ENCODE data around the gene IKZF2. TPM values are rescaled to one million over a fixed set of nuclear protein-coding genes. Genes with fewer than 3 reads are reported as not detected.

IKZF2 gene
- total RNA-seq, 1 experiment from 2014 or later: 5.2 TPM

DNA sequence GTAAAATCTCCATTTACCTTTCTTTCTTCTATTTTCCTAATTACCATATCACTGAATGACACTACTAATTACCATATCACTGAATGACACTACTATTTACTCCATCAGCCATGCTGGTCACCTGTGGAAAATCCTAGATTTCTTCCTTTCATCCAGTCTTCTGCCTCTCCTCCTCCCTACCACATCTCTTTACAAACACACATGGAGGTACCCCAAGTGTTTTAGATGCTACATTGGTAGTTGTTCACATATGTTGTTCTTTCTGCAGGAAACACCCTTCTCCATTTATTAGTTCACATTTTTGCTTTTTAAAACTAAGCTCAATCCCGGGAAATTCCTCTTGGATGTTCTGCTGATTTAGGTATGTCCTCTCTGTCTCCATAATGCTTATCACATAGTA lies 134.0 kb downstream of the IKZF2 start:
- Histone ChIP-seq H3K36me3 (ENCODE audit: low read depth, low read length) (no peaks in the 10 kb centered on the region), H3K4me3 (ENCODE audit: low read length) (no peak overlapping the region), H2AFZ (ENCODE audit: low read length) (no peak overlapping the region), H4K20me1 (ENCODE audit: low read length) (no peaks in the 10 kb centered on the region), H3K27ac (ENCODE audit: low read length) (no peak overlapping the region), H3K79me2 (ENCODE audit: low read length) (no peaks in the 10 kb centered on the region), H3K4me2 (ENCODE audit: low read length) (no peak overlapping the region), H3K9me3 (ENCODE audit: low read length) (no peaks in the 10 kb centered on the region), H3F3A (ENCODE audit: low read length, unreplicated experiment) (no peaks in the 10 kb centered on the region), H3K4me1 (ENCODE audit: insufficient read depth, low read length) (peaks cover 11% of the 10 kb centered on the region), H3K27me3 (ENCODE audit: low read length) (no peaks in the 10 kb centered on the region), H3K9me2 (replicated peaks; ENCODE audit: low read length) (no peaks in the 10 kb centered on the region), H3K9ac (ENCODE audit: low read length) (no peak overlapping the region)
- ChIA-PET POLR2A (ENCODE audit: unreplicated experiment) (no interaction called here), CTCF (no interaction called here)
- intact Hi-C loops (cut with micrococcal nuclease): no loop called here
- no TSS peak for BruUV-seq (replicated peaks)
- DNase-seq (no peak), ATAC-seq (no peak)
- TF ChIP-seq EZH2 (IDR thresholded peaks at IDR 0.05; ENCODE audit: low read length, unreplicated experiment) (no peak), EZH2phosphoT487 (IDR thresholded peaks at IDR 0.05; ENCODE audit: borderline replicate concordance, low read length) (no peak)
- TF ChIP-seq, protein P1, sequence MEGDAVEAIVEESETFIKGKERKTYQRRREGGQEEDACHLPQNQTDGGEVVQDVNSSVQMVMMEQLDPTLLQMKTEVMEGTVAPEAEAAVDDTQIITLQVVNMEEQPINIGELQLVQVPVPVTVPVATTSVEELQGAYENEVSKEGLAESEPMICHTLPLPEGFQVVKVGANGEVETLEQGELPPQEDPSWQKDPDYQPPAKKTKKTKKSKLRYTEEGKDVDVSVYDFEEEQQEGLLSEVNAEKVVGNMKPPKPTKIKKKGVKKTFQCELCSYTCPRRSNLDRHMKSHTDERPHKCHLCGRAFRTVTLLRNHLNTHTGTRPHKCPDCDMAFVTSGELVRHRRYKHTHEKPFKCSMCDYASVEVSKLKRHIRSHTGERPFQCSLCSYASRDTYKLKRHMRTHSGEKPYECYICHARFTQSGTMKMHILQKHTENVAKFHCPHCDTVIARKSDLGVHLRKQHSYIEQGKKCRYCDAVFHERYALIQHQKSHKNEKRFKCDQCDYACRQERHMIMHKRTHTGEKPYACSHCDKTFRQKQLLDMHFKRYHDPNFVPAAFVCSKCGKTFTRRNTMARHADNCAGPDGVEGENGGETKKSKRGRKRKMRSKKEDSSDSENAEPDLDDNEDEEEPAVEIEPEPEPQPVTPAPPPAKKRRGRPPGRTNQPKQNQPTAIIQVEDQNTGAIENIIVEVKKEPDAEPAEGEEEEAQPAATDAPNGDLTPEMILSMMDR (conservative IDR thresholded peaks at IDR 0.05; ENCODE audit: low read depth, low read length): no peak

DNA sequence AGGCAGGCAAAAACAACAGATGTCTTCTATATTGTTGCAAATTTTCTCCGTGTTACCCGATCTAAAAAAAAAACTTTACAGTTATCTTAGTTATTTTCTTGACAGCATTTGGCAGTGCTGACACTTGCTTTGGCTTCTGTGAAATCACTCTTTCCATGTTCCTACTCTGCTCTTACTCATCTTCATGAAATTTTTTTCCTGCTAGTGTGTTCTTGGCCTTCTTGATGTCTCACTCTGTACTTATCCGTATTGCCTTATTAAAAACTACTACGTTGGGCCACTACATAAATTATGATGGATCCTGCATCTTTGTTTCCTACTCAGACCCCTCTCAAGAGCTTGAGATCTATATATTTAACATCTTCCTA lies 134.4 kb downstream of the IKZF2 start:
- H4K20me1 ChIP-seq (ENCODE audit: low read length): no peaks in the 10 kb centered on the region
- DNase-seq (no peak), ATAC-seq (no peak)
- H2AFZ ChIP-seq (ENCODE audit: low read length): no peak overlapping the region
- CTCF ChIA-PET: no interaction called here
- intact Hi-C loops (cut with micrococcal nuclease): no loop called here
- H3K79me2 ChIP-seq (ENCODE audit: low read length): no peaks in the 10 kb centered on the region
- H3K4me1 ChIP-seq (ENCODE audit: insufficient read depth, low read length): peaks cover 7% of the 10 kb centered on the region
- no peaks in the 10 kb centered on the region for H3K27me3 ChIP-seq (ENCODE audit: low read length)
- H3K36me3 ChIP-seq (ENCODE audit: low read depth, low read length): no peaks in the 10 kb centered on the region
- no peaks in the 10 kb centered on the region for H3K9me3 ChIP-seq (ENCODE audit: low read length)
- POLR2A ChIA-PET (ENCODE audit: unreplicated experiment): no interaction called here
- no peaks in the 10 kb centered on the region for H3F3A ChIP-seq (ENCODE audit: low read length, unreplicated experiment)
- H3K27ac ChIP-seq (ENCODE audit: low read length): no peak overlapping the region
- H3K4me2 ChIP-seq (ENCODE audit: low read length): no peak overlapping the region
- TF ChIP-seq, protein P1 (conservative IDR thresholded peaks at IDR 0.05; ENCODE audit: low read depth, low read length): no peak
- no peak overlapping the region for H3K4me3 ChIP-seq (ENCODE audit: low read length)
- no TSS peak for BruUV-seq (replicated peaks)
- H3K9me2 ChIP-seq (replicated peaks; ENCODE audit: low read length): no peaks in the 10 kb centered on the region
- H3K9ac ChIP-seq (ENCODE audit: low read length): no peak overlapping the region

DNA sequence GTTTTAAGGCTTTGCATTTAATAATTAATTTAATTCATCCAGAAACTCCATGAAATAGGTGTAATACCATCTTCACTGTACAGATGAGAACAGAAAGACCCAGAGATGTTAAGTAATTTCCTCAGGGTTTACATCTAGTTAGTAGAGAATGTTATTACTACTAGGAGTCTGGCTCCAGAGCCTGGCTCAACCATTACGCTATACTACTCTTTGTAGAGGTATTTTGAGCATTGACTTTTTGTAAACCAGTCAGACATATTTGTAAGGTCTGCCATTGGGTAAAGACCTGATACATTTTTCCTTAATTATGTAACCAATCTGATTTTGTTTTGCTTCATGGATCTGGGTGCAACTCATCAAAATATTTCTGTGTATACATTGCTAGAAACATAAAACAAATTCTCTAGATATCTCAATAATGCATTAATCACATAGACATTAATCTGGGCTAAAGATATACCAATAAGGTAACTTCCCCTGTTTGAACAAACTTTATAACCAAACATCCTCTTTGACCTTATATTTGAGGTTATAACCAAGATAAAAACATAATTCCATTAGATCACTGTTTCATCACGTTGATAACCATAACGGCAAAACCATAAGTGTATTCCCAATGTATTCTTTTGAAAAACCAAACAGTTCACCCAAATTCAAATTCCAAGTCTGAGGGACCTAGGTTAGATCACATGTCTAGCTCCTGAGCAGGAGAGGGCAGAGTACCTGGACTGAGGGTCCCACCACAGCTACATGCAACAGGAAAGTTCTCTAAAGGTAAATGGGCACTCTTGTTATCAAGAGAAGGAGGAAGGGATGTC lies 135.0 kb downstream of the IKZF2 start:
- no peak for DNase-seq
- Histone ChIP-seq H2AFZ (ENCODE audit: low read length) (no peak overlapping the region), H3K9ac (ENCODE audit: low read length) (no peak overlapping the region), H3K79me2 (ENCODE audit: low read length) (no peaks in the 10 kb centered on the region), H3K4me2 (ENCODE audit: low read length) (no peak overlapping the region), H3K4me3 (ENCODE audit: low read length) (no peak overlapping the region), H3F3A (ENCODE audit: low read length, unreplicated experiment) (no peaks in the 10 kb centered on the region), H3K4me1 (ENCODE audit: insufficient read depth, low read length) (peaks cover 1% of the 10 kb centered on the region), H3K9me2 (replicated peaks; ENCODE audit: low read length) (no peaks in the 10 kb centered on the region), H3K9me3 (ENCODE audit: low read length) (no peaks in the 10 kb centered on the region), H3K27me3 (ENCODE audit: low read length) (no peaks in the 10 kb centered on the region), H3K27ac (ENCODE audit: low read length) (no peak overlapping the region), H3K36me3 (ENCODE audit: low read depth, low read length) (no peaks in the 10 kb centered on the region), H4K20me1 (ENCODE audit: low read length) (no peaks in the 10 kb centered on the region)
- TF ChIP-seq, protein P1 (conservative IDR thresholded peaks at IDR 0.05; ENCODE audit: low read depth, low read length): no peak
- TF ChIP-seq EZH2phosphoT487 (IDR thresholded peaks at IDR 0.05; ENCODE audit: borderline replicate concordance, low read length): no peak
- intact Hi-C loops (cut with micrococcal nuclease): no loop called here
- BruUV-seq (replicated peaks): no TSS peak
- ChIA-PET POLR2A (ENCODE audit: unreplicated experiment) (no interaction called here), CTCF (no interaction called here)
- no peak for ATAC-seq

Measured in PC-3 (cell line).